Upper lobe of right lung (tissue), 1 donor: Measurements from ENCODE around the gene ABI1. TPM values are rescaled to one million over a fixed set of nuclear protein-coding genes. Genes with fewer than 3 reads are reported as not detected.

Experiments used
- ATAC-seq: fragments of 200-7000 bp; cut with Tn5 transposase; one replicate; pipeline ENCODE4 v1.9.1; 2020; ENCODE audit warnings: mild to moderate bottlenecking, moderate library complexity
- DNase-seq: peaks from one replicate; pipeline ENCODE4 v3.0.0-alpha.2; 2020
- H3K27ac ChIP-seq: fragments of 200-600 bp; one replicate; pipeline ENCODE4 v1.8.0; 2022
- H3K27me3 ChIP-seq: fragments of 200-600 bp; one replicate; pipeline ENCODE4 v1.8.0; 2022; ENCODE audit warnings: mild to moderate bottlenecking
- H3K36me3 ChIP-seq: fragments of 200-600 bp; one replicate; pipeline ENCODE4 v1.8.0; 2022
- H3K4me1 ChIP-seq: fragments of 200-600 bp; one replicate; pipeline ENCODE4 v1.8.0; 2022
- H3K4me3 ChIP-seq: fragments of 200-600 bp; one replicate; pipeline ENCODE4 v1.8.0; 2022; ENCODE audit warnings: mild to moderate bottlenecking
- H3K9me3 ChIP-seq: fragments of 200-600 bp; one replicate; pipeline ENCODE4 v1.8.0; 2022
- intact Hi-C: fragments of 100-400 bp; cut with DNase I; formaldehyde crosslinking; loops from one replicate; pipeline ENCODE4 v1.11.0; 2022
- total RNA-seq: library from RNA; stranded (reverse); fragmentation: NEBNext Ultra II Directional; extraction: Animal tissue kit (Norgen Biotek cat#: 25700); gene quantifications from one replicate; pipeline ENCODE4 v1.2.1, GENCODE V29; 2021
- TF ChIP-seq, protein P1 (sequence below): fragments of 200-600 bp; IDR thresholded peaks from one replicate; pipeline ENCODE4 v1.8.0; 2022; ENCODE audit warnings: antibody characterized with exemption
- donor health status: DM: no; HTN: yes; CAD: no; lungs with severe emphysema.

Gene ABI1
- total RNA-seq, 1 donor from 2014 or later, result 52.4 TPM

DNA sequence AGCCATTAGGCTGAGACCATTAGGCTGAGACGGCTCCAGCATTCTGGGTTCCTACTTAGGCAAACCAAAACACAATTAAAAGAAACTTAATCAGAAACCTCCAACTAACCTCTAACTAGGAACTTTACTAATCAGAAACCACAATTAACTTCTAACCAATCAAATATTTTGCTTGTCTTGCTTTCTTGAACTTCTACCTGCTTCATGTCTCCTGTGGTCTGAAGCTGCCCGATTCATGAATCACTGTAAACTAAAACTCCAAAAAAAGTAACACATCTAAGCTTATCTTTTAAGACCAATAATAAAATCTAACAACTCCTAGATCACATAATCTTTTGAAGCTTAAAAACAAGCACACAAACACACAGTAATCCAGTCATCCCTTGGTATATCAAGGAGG, 87.1 kb downstream of the ABI1 start:
- no peaks in the 10 kb centered on the region for H3K9me3 ChIP-seq
- H3K4me3 ChIP-seq, result no peak overlapping the region
- no peak for DNase-seq
- no peaks in the 10 kb centered on the region for H3K4me1 ChIP-seq
- H3K27ac ChIP-seq, result no peak overlapping the region
- peaks cover 2% of the 10 kb centered on the region for H3K36me3 ChIP-seq
- no peak for ATAC-seq
- intact Hi-C loops, result no loop called here
- TF ChIP-seq, protein P1, sequence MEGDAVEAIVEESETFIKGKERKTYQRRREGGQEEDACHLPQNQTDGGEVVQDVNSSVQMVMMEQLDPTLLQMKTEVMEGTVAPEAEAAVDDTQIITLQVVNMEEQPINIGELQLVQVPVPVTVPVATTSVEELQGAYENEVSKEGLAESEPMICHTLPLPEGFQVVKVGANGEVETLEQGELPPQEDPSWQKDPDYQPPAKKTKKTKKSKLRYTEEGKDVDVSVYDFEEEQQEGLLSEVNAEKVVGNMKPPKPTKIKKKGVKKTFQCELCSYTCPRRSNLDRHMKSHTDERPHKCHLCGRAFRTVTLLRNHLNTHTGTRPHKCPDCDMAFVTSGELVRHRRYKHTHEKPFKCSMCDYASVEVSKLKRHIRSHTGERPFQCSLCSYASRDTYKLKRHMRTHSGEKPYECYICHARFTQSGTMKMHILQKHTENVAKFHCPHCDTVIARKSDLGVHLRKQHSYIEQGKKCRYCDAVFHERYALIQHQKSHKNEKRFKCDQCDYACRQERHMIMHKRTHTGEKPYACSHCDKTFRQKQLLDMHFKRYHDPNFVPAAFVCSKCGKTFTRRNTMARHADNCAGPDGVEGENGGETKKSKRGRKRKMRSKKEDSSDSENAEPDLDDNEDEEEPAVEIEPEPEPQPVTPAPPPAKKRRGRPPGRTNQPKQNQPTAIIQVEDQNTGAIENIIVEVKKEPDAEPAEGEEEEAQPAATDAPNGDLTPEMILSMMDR, result no peak
- H3K27me3 ChIP-seq, result no peaks in the 10 kb centered on the region

DNA sequence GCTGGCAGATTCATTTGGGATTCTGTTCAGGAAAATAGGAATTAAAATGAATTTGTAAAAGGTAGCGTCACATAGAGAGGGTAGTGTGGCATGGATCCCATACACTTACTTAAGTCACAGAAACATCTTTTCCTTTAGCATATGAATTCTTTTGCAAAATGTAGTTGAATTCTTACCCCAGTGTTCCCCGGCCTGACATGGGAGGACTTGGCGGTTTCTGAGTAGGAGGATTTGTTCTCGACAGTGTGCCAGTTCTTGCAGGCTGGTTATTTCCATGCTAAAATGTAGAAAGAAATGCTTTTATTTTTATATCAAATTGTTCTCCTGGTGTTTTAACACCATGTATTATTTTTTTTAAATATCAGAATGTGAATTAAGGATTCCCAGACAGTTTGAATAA, 90.7 kb downstream of the ABI1 start:
- Histone ChIP-seq H3K27me3 (no peaks in the 10 kb centered on the region), H3K4me1 (no peaks in the 10 kb centered on the region), H3K27ac (no peak overlapping the region), H3K36me3 (peaks cover 27% of the 10 kb centered on the region), H3K4me3 (no peak overlapping the region), H3K9me3 (no peaks in the 10 kb centered on the region)
- no peak for ATAC-seq
- TF ChIP-seq, protein P1, result no peak
- DNase-seq, result no peak
- intact Hi-C loops, result no loop called here

DNA sequence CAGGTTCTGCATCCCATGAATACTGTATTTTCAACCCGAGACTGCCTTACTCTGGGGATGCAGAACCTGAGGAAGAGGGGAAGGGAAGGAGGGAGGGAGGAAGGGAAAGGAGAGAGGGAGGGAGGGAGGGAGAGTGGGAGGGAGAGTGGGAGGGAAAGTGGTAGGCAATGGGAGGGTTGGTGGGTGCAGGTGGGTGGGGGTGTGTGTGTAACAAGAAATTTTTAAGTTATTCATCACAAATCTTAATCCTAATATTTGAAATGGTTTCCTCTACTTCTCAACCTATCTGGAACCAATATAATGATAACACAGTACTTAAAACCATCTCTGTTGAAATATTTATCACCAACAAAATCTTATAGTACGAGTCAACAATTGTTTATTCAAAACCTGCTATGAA, 95.2 kb downstream of the ABI1 start:
- Histone ChIP-seq H3K27me3 (no peaks in the 10 kb centered on the region), H3K9me3 (no peaks in the 10 kb centered on the region), H3K36me3 (peaks cover 44% of the 10 kb centered on the region), H3K4me3 (no peak overlapping the region), H3K27ac (no peak overlapping the region), H3K4me1 (no peaks in the 10 kb centered on the region)
- DNase-seq, result no peak
- intact Hi-C loops, result no loop called here
- no peak for ATAC-seq
- TF ChIP-seq, protein P1, result no peak

DNA sequence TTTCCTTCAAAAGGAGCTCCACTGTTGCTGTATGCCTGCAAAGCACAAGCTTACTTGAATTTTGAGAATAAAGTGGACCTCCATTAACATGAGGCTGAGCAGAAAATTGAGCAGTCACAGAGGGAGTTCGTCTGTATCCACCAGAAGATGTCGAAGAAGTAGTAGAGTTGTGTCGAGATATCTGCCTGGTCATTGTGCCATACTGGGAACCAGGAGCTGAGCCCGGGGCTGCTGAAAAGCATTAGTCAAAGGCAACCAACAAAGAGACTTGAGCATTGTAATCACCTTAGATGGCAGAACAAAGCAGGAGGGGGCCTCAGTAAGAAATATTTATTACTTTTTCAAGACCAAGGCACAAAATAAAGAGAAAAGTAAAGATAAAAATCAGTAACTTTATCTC, 101.8 kb downstream of the ABI1 start:
- H3K36me3 ChIP-seq, result peaks cover 24% of the 10 kb centered on the region
- no peaks in the 10 kb centered on the region for H3K9me3 ChIP-seq
- ATAC-seq (no peak), DNase-seq (no peak)
- H3K27me3 ChIP-seq, result no peaks in the 10 kb centered on the region
- TF ChIP-seq, protein P1, result no peak
- H3K4me1 ChIP-seq, result no peaks in the 10 kb centered on the region
- no peak overlapping the region for H3K27ac ChIP-seq
- H3K4me3 ChIP-seq, result no peak overlapping the region
- intact Hi-C loops, result no loop called here

DNA sequence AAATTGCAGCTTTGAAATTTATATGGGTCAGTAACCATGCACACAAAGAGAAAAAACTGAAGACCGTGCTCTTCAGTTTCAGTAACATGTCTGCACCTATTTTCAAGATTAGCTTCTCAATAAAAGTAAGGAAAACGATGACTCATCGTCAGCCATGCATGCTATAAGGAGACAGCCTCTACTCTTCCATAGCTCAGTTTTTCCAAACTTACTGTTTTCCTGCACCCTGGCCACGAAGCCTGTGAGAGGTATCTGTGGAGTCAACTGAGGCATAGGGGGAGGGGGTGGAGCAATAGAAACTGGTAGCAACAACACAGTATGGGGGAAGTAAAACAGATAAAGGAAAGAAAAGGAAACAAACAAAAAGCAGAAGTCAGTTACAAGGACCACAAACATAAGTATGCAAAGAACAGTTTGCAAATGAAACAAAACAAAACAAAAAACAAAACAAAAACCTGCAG, 105.3 kb downstream of the ABI1 start:
- intact Hi-C loops, result no loop called here

More for the DNA sequence above, 105.3 kb downstream of the ABI1 start:
- peak; percentile 58 for ATAC-seq
- Histone ChIP-seq H3K4me3 (no peak overlapping the region), H3K9me3 (no peaks in the 10 kb centered on the region), H3K4me1 (no peaks in the 10 kb centered on the region), H3K36me3 (peaks cover 26% of the 10 kb centered on the region), H3K27me3 (no peaks in the 10 kb centered on the region), H3K27ac (no peak overlapping the region)
- TF ChIP-seq, protein P1, result no peak
- DNase-seq, result no peak
